ENCODE results near the gene PABPC4L. TPM values are rescaled to one million over a fixed set of nuclear protein-coding genes. Genes with fewer than 3 reads are reported as not detected.

Gene PABPC4L
- total RNA-seq, 1 donor from 2014 or later = 0.66 TPM

DNA sequence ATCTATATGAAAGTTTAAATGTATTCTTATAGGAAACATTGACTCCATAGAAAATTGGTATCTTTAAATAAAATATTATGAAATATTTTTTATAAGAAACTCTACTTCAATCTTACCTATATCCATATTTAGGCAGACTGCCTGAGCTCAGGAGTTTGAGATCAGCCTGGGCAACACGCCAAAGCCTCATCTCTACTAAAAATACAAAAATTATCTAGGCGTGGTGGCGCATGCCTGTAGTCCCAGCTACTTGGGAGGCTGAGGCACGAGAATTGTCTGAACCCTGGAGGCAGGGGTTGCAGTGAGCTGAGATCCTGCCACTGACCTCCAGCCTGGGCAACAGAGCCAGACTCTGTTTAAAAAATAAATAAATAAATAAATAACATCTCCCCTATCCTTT, 47.5 kb downstream of the PABPC4L start:
- Mint-ChIP-seq H3K4me3 (ENCODE audit: unreplicated experiment) (no peak overlapping the region), H3K27ac (ENCODE audit: unreplicated experiment) (no peak overlapping the region), H3K36me3 (ENCODE audit: low read depth, unreplicated experiment) (no peaks in the 10 kb centered on the region), H3K27me3 (ENCODE audit: low read depth, unreplicated experiment) (no peaks in the 10 kb centered on the region), H3K4me1 (ENCODE audit: low read depth, unreplicated experiment) (no peaks in the 10 kb centered on the region), H3K9me3 (ENCODE audit: unreplicated experiment) (no peaks in the 10 kb centered on the region)
- no peaks in the 10 kb centered on the region for H3K9me3 ChIP-seq (ENCODE audit: insufficient read depth, low read depth, low read length)
- H3K9ac ChIP-seq (ENCODE audit: low read length) = no peak overlapping the region
- no peak overlapping the region for H3K4me3 ChIP-seq (ENCODE audit: insufficient read depth, low read depth, low read length)
- no peak overlapping the region for H2AFZ ChIP-seq (ENCODE audit: low read depth, low read length)
- no peak for FAIRE-seq
- DNase-seq (ENCODE audit: low read depth) = no peak
- TF ChIP-seq, protein P1, sequence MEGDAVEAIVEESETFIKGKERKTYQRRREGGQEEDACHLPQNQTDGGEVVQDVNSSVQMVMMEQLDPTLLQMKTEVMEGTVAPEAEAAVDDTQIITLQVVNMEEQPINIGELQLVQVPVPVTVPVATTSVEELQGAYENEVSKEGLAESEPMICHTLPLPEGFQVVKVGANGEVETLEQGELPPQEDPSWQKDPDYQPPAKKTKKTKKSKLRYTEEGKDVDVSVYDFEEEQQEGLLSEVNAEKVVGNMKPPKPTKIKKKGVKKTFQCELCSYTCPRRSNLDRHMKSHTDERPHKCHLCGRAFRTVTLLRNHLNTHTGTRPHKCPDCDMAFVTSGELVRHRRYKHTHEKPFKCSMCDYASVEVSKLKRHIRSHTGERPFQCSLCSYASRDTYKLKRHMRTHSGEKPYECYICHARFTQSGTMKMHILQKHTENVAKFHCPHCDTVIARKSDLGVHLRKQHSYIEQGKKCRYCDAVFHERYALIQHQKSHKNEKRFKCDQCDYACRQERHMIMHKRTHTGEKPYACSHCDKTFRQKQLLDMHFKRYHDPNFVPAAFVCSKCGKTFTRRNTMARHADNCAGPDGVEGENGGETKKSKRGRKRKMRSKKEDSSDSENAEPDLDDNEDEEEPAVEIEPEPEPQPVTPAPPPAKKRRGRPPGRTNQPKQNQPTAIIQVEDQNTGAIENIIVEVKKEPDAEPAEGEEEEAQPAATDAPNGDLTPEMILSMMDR (IDR thresholded peaks at IDR 0.05; ENCODE audit: insufficient read depth, low read depth, low read length) = no peak
- TF ChIP-seq EZH2 (IDR thresholded peaks at IDR 0.05; ENCODE audit: insufficient read depth, low read length) = no peak
- H3K79me2 ChIP-seq (ENCODE audit: insufficient read depth, low read length) = no peaks in the 10 kb centered on the region
- H3K4me1 ChIP-seq (ENCODE audit: insufficient read depth, low read length) = no peaks in the 10 kb centered on the region
- H3K4me2 ChIP-seq (ENCODE audit: low read length) = no peak overlapping the region
- H3K27ac ChIP-seq (ENCODE audit: low read depth, low read length) = no peak overlapping the region
- no peaks in the 10 kb centered on the region for H3K36me3 ChIP-seq (ENCODE audit: insufficient read depth, low read length)
- no peaks in the 10 kb centered on the region for H4K20me1 ChIP-seq (ENCODE audit: insufficient read depth, low read length)
- no peaks in the 10 kb centered on the region for H3K27me3 ChIP-seq (ENCODE audit: insufficient read depth, low read length)

DNA sequence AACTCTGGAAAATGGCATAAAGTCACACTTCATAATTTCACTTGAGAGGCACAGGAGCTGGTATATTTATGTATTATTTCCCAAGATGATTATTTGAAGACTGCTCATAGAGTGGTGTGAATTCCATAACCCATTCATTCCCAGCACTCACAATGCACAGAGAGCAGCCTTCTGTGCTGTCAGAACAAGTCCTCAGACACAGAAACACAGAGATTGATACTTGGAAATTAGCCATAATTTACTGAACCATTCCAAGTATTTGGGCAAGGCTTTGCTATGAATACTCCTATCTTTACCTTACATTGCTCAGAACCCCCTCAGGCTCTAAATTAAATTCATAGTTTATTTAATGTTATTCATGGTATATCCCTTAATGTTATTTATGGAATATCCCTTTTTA, 53.6 kb downstream of the PABPC4L start:
- Histone ChIP-seq H3K27me3 (ENCODE audit: insufficient read depth, low read length) (no peaks in the 10 kb centered on the region), H3K4me2 (ENCODE audit: low read length) (no peak overlapping the region), H3K79me2 (ENCODE audit: insufficient read depth, low read length) (no peaks in the 10 kb centered on the region), H3K9ac (ENCODE audit: low read length) (no peak overlapping the region), H3K4me3 (ENCODE audit: insufficient read depth, low read depth, low read length) (no peak overlapping the region), H3K27ac (ENCODE audit: low read depth, low read length) (no peak overlapping the region), H3K36me3 (ENCODE audit: insufficient read depth, low read length) (no peaks in the 10 kb centered on the region), H2AFZ (ENCODE audit: low read depth, low read length) (no peak overlapping the region), H4K20me1 (ENCODE audit: insufficient read depth, low read length) (no peaks in the 10 kb centered on the region), H3K9me3 (ENCODE audit: insufficient read depth, low read depth, low read length) (no peaks in the 10 kb centered on the region), H3K4me1 (ENCODE audit: insufficient read depth, low read length) (no peaks in the 10 kb centered on the region)
- Mint-ChIP-seq H3K4me3 (ENCODE audit: unreplicated experiment) (no peak overlapping the region), H3K36me3 (ENCODE audit: low read depth, unreplicated experiment) (no peaks in the 10 kb centered on the region), H3K4me1 (ENCODE audit: low read depth, unreplicated experiment) (no peaks in the 10 kb centered on the region), H3K27ac (ENCODE audit: unreplicated experiment) (no peak overlapping the region), H3K27me3 (ENCODE audit: low read depth, unreplicated experiment) (no peaks in the 10 kb centered on the region), H3K9me3 (ENCODE audit: unreplicated experiment) (no peaks in the 10 kb centered on the region)
- TF ChIP-seq, protein P1 (IDR thresholded peaks at IDR 0.05; ENCODE audit: insufficient read depth, low read depth, low read length) = no peak
- no peak for TF ChIP-seq EZH2 (IDR thresholded peaks at IDR 0.05; ENCODE audit: insufficient read depth, low read length)
- DNase-seq (ENCODE audit: low read depth) = no peak
- FAIRE-seq = no peak
